GM23338 (cell line): Measurements from ENCODE around the gene USP46.

ENCODE experiments used
- CREB1 ChIP-seq: fragments of 250-450 bp; sonication (Bioruptor Pico); IDR thresholded peaks from 2 replicates; pipeline ENCODE4 v1.5.0; 2020; ENCODE audit warnings: low read depth, mild to moderate bottlenecking, moderate library complexity
- CTCF ChIP-seq, 2 experiments: fragments of 200-600 bp in 1 of 2; sonication (generic) in 1 of 2; conservative IDR thresholded peaks; 2 replicates each; pipeline versions ENCODE4 v1.5.1 to v1.6.1; 2016 to 2017; ENCODE audit warnings: antibody characterized with exemption in 2 of 2, low read depth in 2 of 2, mild to moderate bottlenecking in 2 of 2, moderate library complexity in 1 of 2
- ETS1 ChIP-seq: IDR thresholded peaks from 2 replicates; pipeline ENCODE4 v1.6.1; 2016; ENCODE audit warnings: antibody characterized with exemption
- EZH2 ChIP-seq: fragments of 200-600 bp; sonication (generic); IDR thresholded peaks from one replicate; pipeline ENCODE4 v1.8.0; 2017; ENCODE audit warnings: antibody characterized with exemption, mild to moderate bottlenecking, low read depth; ENCODE audit not compliant: unreplicated experiment
- EZH2phosphoT487 ChIP-seq: fragments of 200-600 bp; sonication (generic); IDR thresholded peaks from one replicate; pipeline ENCODE4 v1.8.1; 2018; ENCODE audit warnings: antibody characterized with exemption; ENCODE audit not compliant: unreplicated experiment
- JUNB ChIP-seq: IDR thresholded peaks from one replicate; pipeline ENCODE4 v1.6.1; 2016; ENCODE audit warnings: antibody characterized with exemption; ENCODE audit not compliant: unreplicated experiment
- NANOG ChIP-seq: IDR thresholded peaks from 2 replicates; pipeline ENCODE4 v1.6.1; 2016; ENCODE audit warnings: antibody characterized with exemption, borderline replicate concordance
- POLR2AphosphoS5 ChIP-seq: IDR thresholded peaks from 2 replicates; pipeline ENCODE4 v1.6.1; 2016; ENCODE audit warnings: antibody characterized with exemption, low read depth
- STAT1 ChIP-seq: IDR thresholded peaks from one replicate; pipeline ENCODE4 v1.6.1; 2016; ENCODE audit warnings: antibody characterized with exemption; ENCODE audit not compliant: unreplicated experiment
- ZNF114 ChIP-seq: fragments of 250-450 bp; sonication (Bioruptor Pico); IDR thresholded peaks from 2 replicates; pipeline ENCODE4 v1.5.0; 2020; ENCODE audit warnings: mild to moderate bottlenecking, moderate library complexity
- ZNF331 ChIP-seq: fragments of 250-450 bp; sonication (Bioruptor Pico); IDR thresholded peaks from 2 replicates; pipeline ENCODE4 v1.5.0; 2020; ENCODE audit warnings: low read depth, mild to moderate bottlenecking, moderate library complexity
- TF ChIP-seq, protein P1 (sequence below): IDR thresholded peaks from one replicate; pipeline ENCODE4 v1.6.1; 2018; ENCODE audit warnings: antibody characterized with exemption; ENCODE audit not compliant: unreplicated experiment
- TF ChIP-seq, protein P2 (sequence below): fragments of 250-450 bp; sonication (Bioruptor Pico); IDR thresholded peaks from 2 replicates; pipeline ENCODE4 v1.5.0; 2020; ENCODE audit warnings: mild to moderate bottlenecking, moderate library complexity

- no peak for TF ChIP-seq CTCF (conservative IDR thresholded peaks at IDR 0.05; ENCODE audit: low read depth in 2 of 2)
- no peak for TF ChIP-seq POLR2AphosphoS5
- no peak for TF ChIP-seq CREB1 (CRISPR knock-in tag)
- TF ChIP-seq, protein P1, sequence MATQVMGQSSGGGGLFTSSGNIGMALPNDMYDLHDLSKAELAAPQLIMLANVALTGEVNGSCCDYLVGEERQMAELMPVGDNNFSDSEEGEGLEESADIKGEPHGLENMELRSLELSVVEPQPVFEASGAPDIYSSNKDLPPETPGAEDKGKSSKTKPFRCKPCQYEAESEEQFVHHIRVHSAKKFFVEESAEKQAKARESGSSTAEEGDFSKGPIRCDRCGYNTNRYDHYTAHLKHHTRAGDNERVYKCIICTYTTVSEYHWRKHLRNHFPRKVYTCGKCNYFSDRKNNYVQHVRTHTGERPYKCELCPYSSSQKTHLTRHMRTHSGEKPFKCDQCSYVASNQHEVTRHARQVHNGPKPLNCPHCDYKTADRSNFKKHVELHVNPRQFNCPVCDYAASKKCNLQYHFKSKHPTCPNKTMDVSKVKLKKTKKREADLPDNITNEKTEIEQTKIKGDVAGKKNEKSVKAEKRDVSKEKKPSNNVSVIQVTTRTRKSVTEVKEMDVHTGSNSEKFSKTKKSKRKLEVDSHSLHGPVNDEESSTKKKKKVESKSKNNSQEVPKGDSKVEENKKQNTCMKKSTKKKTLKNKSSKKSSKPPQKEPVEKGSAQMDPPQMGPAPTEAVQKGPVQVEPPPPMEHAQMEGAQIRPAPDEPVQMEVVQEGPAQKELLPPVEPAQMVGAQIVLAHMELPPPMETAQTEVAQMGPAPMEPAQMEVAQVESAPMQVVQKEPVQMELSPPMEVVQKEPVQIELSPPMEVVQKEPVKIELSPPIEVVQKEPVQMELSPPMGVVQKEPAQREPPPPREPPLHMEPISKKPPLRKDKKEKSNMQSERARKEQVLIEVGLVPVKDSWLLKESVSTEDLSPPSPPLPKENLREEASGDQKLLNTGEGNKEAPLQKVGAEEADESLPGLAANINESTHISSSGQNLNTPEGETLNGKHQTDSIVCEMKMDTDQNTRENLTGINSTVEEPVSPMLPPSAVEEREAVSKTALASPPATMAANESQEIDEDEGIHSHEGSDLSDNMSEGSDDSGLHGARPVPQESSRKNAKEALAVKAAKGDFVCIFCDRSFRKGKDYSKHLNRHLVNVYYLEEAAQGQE: no peak
- TF ChIP-seq ETS1: no peak
- TF ChIP-seq EZH2phosphoT487: no peak
- TF ChIP-seq ZNF114 (CRISPR knock-in tag): no peak
- TF ChIP-seq EZH2: no peak
- TF ChIP-seq ZNF331 (CRISPR knock-in tag): no peak
- no peak for TF ChIP-seq JUNB
- TF ChIP-seq STAT1: no peak
- no peak for TF ChIP-seq NANOG
- TF ChIP-seq, protein P2, sequence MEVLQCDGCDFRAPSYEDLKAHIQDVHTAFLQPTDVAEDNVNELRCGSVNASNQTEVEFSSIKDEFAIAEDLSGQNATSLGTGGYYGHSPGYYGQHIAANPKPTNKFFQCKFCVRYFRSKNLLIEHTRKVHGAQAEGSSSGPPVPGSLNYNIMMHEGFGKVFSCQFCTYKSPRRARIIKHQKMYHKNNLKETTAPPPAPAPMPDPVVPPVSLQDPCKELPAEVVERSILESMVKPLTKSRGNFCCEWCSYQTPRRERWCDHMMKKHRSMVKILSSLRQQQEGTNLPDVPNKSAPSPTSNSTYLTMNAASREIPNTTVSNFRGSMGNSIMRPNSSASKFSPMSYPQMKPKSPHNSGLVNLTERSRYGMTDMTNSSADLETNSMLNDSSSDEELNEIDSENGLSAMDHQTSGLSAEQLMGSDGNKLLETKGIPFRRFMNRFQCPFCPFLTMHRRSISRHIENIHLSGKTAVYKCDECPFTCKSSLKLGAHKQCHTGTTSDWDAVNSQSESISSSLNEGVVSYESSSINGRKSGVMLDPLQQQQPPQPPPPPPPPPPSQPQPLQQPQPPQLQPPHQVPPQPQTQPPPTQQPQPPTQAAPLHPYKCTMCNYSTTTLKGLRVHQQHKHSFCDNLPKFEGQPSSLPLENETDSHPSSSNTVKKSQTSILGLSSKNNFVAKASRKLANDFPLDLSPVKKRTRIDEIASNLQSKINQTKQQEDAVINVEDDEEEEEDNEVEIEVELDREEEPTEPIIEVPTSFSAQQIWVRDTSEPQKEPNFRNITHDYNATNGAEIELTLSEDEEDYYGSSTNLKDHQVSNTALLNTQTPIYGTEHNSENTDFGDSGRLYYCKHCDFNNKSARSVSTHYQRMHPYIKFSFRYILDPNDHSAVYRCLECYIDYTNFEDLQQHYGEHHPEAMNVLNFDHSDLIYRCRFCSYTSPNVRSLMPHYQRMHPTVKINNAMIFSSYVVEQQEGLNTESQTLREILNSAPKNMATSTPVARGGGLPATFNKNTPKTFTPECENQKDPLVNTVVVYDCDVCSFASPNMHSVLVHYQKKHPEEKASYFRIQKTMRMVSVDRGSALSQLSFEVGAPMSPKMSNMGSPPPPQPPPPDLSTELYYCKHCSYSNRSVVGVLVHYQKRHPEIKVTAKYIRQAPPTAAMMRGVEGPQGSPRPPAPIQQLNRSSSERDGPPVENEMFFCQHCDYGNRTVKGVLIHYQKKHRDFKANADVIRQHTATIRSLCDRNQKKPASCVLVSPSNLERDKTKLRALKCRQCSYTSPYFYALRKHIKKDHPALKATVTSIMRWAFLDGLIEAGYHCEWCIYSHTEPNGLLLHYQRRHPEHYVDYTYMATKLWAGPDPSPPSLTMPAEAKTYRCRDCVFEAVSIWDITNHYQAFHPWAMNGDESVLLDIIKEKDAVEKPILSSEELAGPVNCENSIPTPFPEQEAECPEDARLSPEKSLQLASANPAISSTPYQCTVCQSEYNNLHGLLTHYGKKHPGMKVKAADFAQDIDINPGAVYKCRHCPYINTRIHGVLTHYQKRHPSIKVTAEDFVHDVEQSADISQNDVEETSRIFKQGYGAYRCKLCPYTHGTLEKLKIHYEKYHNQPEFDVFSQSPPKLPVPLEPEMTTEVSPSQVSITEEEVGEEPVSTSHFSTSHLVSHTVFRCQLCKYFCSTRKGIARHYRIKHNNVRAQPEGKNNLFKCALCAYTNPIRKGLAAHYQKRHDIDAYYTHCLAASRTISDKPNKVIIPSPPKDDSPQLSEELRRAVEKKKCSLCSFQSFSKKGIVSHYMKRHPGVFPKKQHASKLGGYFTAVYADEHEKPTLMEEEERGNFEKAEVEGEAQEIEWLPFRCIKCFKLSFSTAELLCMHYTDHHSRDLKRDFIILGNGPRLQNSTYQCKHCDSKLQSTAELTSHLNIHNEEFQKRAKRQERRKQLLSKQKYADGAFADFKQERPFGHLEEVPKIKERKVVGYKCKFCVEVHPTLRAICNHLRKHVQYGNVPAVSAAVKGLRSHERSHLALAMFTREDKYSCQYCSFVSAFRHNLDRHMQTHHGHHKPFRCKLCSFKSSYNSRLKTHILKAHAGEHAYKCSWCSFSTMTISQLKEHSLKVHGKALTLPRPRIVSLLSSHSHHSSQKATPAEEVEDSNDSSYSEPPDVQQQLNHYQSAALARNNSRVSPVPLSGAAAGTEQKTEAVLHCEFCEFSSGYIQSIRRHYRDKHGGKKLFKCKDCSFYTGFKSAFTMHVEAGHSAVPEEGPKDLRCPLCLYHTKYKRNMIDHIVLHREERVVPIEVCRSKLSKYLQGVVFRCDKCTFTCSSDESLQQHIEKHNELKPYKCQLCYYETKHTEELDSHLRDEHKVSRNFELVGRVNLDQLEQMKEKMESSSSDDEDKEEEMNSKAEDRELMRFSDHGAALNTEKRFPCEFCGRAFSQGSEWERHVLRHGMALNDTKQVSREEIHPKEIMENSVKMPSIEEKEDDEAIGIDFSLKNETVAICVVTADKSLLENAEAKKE (CRISPR knock-in tag): no peak
Observed at GRCh38 chr4:52576326-52576725, 82.8 kb downstream of the USP46 start.
